GM12878 (cell line): ENCODE measurements around the gene HLX. TPM values are rescaled to one million over a fixed set of nuclear protein-coding genes. Genes with fewer than 3 reads are reported as not detected.

Source experiments
- ATAC-seq: fragments of 200-7000 bp; cut with Tn5 transposase; 3 replicates; pipeline ENCODE4 v1.9.1; 2020; ENCODE audit warnings: mild to moderate bottlenecking, moderate library complexity
- BruUV-seq: library from RNA; stranded (reverse); fragments of 400-500 nt; replicated peaks from 2 replicates; lab custom pipeline; 2021; lab: Mats Ljungman, UMichigan
- CTCF ChIA-PET: fragments of 300-600 bp; sonication (Branson Sonifier 250); formaldehyde crosslinking; extraction: SDS; loops from one replicate; lab custom pipeline; 2021; ENCODE audit warnings: inconsistent platforms; lab: Yijun Ruan, JAX
- POLR2A ChIA-PET: fragments of 350-600 bp; formaldehyde crosslinking; extraction: SDS; loops from one replicate; lab custom pipeline; 2021; ENCODE audit warnings: inconsistent platforms; lab: Charles Lee
- RAD21 ChIA-PET: fragments of 300-600 bp; sonication (Branson Sonifier 250); formaldehyde crosslinking; loops from one replicate; lab custom pipeline; 2023; ENCODE audit warnings: antibody characterized with exemption; ENCODE audit not compliant: unreplicated experiment; lab: Charles Lee
- SMC1A ChIA-PET: fragments of 300-600 bp; sonication (Branson Sonifier 250); formaldehyde crosslinking; loops from one replicate; lab custom pipeline; 2023; ENCODE audit not compliant: unreplicated experiment, uncharacterized antibody; lab: Charles Lee
- DNase-seq: peaks from one replicate; pipeline ENCODE4 v3.0.0-alpha.2; 2011; ENCODE audit warnings: low read depth, low spot score
- FAIRE-seq: peaks from 3 replicates; lab custom pipeline; 2011; peaks lifted over from hg19 to GRCh38; lab: Jason Lieb, UNC
- H2AFZ ChIP-seq: 2 replicates; pipeline ENCODE4 v1.6.0; 2011; ENCODE audit warnings: low read depth, low read length, control low read depth; ENCODE audit not compliant: control insufficient read depth
- H3K27ac ChIP-seq: 2 replicates; pipeline ENCODE4 v1.5.1; 2011; ENCODE audit warnings: control low read depth; ENCODE audit not compliant: control insufficient read depth, insufficient read depth
- H3K27me3 ChIP-seq, 2 experiments: replicated peaks in 1 of 2; 2 replicates each; pipeline versions ENCODE4 v1.6.0 to v1.6.1; 2011; ENCODE audit warnings: low read length in 1 of 2; ENCODE audit not compliant: control insufficient read depth in 2 of 2, insufficient read depth in 2 of 2
- H3K36me3 ChIP-seq, 2 experiments: 2 replicates each; pipeline ENCODE4 v1.5.1; 2011; ENCODE audit warnings: low read length in 1 of 2; ENCODE audit not compliant: control insufficient read depth in 2 of 2, insufficient read depth in 2 of 2
- H3K4me1 ChIP-seq: 2 replicates; pipeline ENCODE4 v1.6.1; 2011; ENCODE audit warnings: mild to moderate bottlenecking, low read length, moderate library complexity, mixed read lengths; ENCODE audit not compliant: control insufficient read depth, insufficient read depth
- H3K4me2 ChIP-seq: 2 replicates; pipeline ENCODE4 v1.6.0; 2011; ENCODE audit warnings: control low read depth; ENCODE audit not compliant: control insufficient read depth, insufficient read depth
- H3K4me3 ChIP-seq: fragments of 200-600 bp; sonication (generic); 2 replicates; pipeline ENCODE4 v1.5.1; 2016
- H3K79me2 ChIP-seq: 2 replicates; pipeline ENCODE4 v1.6.0; 2011; ENCODE audit warnings: low read length; ENCODE audit not compliant: control insufficient read depth, insufficient read depth
- H3K9ac ChIP-seq: 2 replicates; pipeline ENCODE4 v1.8.0; 2011; ENCODE audit warnings: low read length, control low read depth, mixed read lengths; ENCODE audit not compliant: control insufficient read depth, insufficient read depth
- H3K9me3 ChIP-seq: replicated peaks from 3 replicates; pipeline ENCODE4 v1.5.1; 2011; ENCODE audit warnings: mild to moderate bottlenecking, low read length; ENCODE audit not compliant: control insufficient read depth, insufficient read depth
- H4K20me1 ChIP-seq: 2 replicates; pipeline ENCODE4 v1.6.0; 2011; ENCODE audit not compliant: control insufficient read depth, insufficient read depth
- BACH1 ChIP-seq: fragments of 450-650 bp; IDR thresholded peaks from 2 replicates; pipeline ENCODE4 v1.6.1; 2017; ENCODE audit warnings: mild to moderate bottlenecking, borderline replicate concordance
- CHD4 ChIP-seq: fragments of 200-600 bp; sonication (generic); IDR thresholded peaks from 2 replicates; pipeline ENCODE4 v1.6.1; 2016; ENCODE audit warnings: mild to moderate bottlenecking
- EED ChIP-seq: sonication (generic); IDR thresholded peaks from 2 replicates; pipeline ENCODE4 v1.6.1; 2016; ENCODE audit warnings: antibody characterized with exemption, low read depth
- ETV6 ChIP-seq, 2 experiments: fragments of 450-650 bp in 1 of 2; IDR thresholded peaks in 1 of 2; conservative IDR thresholded peaks in 1 of 2; 2 replicates each; pipeline ENCODE4 v1.6.1; 2014; ENCODE audit warnings: antibody characterized with exemption in 1 of 2, borderline replicate concordance in 1 of 2, low read depth in 1 of 2, mild to moderate bottlenecking in 1 of 2, moderate library complexity in 1 of 2
- SRF ChIP-seq, 2 experiments: IDR thresholded peaks; 2 replicates each; pipeline ENCODE4 v1.6.1; 2011; ENCODE audit warnings: low read depth in 2 of 2, low read length in 2 of 2, mild to moderate bottlenecking in 1 of 2, moderate library complexity in 1 of 2
- TAF1 ChIP-seq: IDR thresholded peaks from 2 replicates; pipeline ENCODE4 v1.6.1; 2011; ENCODE audit warnings: mild to moderate bottlenecking, low read depth, low read length, borderline replicate concordance
- TBL1XR1 ChIP-seq: IDR thresholded peaks from 2 replicates; pipeline ENCODE4 v1.6.1; 2012; ENCODE audit warnings: low read depth, low read length, improper control_type of control experiment
- WGBS: methylation state at CpG from one replicate; pipeline ENCODE4 v1.1.6; 2016; ENCODE audit warnings: low lambda C conversion rate; ENCODE audit not compliant: insufficient replicate concordance, insufficient coverage; ENCODE audit errors: missing lambda C conversion rate; 5-methylcytosine and 5-hydroxymethylcytosine counted together
- in situ Hi-C: fragments of 300-500 bp; cut with MboI; formaldehyde crosslinking; loops from 9 replicates; pipeline ENCODE4 v1.14.3; 2018; ENCODE audit warnings: mixed read lengths
- intact Hi-C: fragments of 100-400 bp; cut with micrococcal nuclease; formaldehyde crosslinking; loops from one replicate; pipeline ENCODE4 v1.14.2; 2022; ENCODE audit not compliant: unreplicated experiment
- polyA plus RNA-seq, 11 experiments: library from polyadenylated mRNA; depleted of rRNA in 4 of 11; unstranded in 6 of 11; stranded (reverse) in 5 of 11; fragments of >200 nt; fragmentation: Nextera tagmentation in 4 of 11; fragmentation: Illumina TruSeq in 1 of 11; extraction: Ambion mirVana in 4 of 11; extraction: Trizol in 1 of 11; gene quantifications; 1 replicate in 1 of 11; 2 replicates in 10 of 11; pipeline versions ENCODE4 v1.2.1 to v1.2.3, GENCODE V29; 2011 to 2016; ENCODE audit warnings: inconsistent platforms in 2 of 11, missing spikeins in 2 of 11, low read depth in 1 of 11
- total RNA-seq, 4 experiments: library from RNA; depleted of rRNA in 3 of 4; stranded (reverse); fragments of >200 nt in 3 of 4; fragmentation: Illumina TruSeq in 1 of 4; extraction: Trizol in 1 of 4; gene quantifications; 2 replicates each; pipeline versions ENCODE4 v1.2.1 to v1.2.3, GENCODE V29; 2013 to 2021
- TF ChIP-seq, protein P1 (sequence below): IDR thresholded peaks from 2 replicates; pipeline ENCODE4 v1.6.1; 2012; ENCODE audit warnings: low read depth, low read length, improper control_type of control experiment
- TF ChIP-seq, protein P2 (sequence below): IDR thresholded peaks from 2 replicates; pipeline ENCODE4 v1.6.1; 2011; ENCODE audit warnings: borderline replicate concordance, low read depth, mild to moderate bottlenecking, moderate library complexity, low read length; ENCODE audit not compliant: insufficient read depth, poor library complexity, severe bottlenecking

HLX gene
- total and polyA plus RNA-seq, 10 of the 15 experiments (the other 5 are each of a cell fraction or from before 2014, with no cell fraction given) = 0.11 to 2.3 (median 1.1) TPM

DNA sequence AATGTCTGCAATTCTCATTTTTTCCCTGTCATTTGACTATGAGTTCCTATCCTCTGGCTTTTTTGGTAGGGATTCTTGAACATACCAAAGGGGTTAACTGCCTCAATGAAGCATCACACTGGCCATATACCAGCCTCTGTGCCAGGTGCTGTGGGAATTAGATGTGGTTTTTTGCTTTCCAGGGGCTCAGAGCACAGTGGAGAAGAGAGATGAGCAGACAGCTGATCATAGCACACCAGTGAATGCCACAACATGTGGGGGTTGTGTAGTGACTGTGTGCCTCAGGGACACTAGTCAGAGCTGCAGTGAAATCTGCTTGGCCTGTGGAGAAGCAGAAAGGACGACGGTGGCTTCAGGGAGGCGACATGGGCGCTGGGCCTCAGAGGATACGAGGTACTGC, 30.8 kb downstream of the HLX start:
- in situ Hi-C loops = no loop called here
- no peaks in the 10 kb centered on the region; a peak in 2 of 4 replicates for H3K27me3 ChIP-seq

DNA sequence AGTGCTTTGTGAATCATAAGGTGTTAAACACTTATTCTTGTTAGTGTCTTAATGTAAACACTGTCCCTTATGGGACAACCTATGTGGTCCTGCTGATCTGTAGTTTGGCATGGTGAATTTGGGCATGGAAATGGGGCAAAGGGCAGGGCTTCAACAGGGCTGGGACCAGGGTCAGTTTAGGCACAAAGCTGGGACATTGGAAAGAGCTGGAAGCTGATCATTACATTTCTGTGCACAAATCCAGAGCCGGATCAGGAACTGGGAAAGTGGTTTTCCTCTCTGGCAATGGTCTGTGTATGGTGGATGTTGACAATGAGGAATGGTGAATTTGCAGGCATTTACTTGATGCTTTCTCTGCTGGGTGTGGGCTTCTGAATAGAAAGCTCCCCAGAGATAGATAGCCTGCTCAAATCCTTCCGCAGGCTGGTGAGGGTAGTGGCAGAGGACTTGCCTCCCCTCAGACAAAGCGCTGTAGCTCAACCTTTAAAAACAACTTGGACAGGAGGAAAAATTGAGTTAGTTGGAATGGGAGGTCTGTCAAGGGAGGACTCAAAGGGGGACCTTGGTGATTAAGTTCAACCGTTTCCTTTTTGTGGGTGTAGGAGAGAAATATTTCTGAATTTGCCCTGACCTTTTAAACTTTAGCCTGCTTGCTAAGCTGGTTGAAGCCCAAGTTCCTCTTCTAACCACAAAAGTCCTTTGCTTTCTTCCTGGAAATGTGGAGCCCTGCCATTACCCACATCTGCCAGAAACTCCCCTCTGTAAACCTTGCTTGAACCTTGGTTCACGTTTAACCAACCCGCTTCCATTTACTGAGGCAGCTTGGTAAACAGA, 35.3 kb downstream of the HLX start:
- no peaks in the 10 kb centered on the region for H3K79me2 ChIP-seq
- in situ Hi-C loops = no loop called here
- SMC1A ChIA-PET = interaction anchor here (1.0 kb wide), 1 partner anchor 288 kb away, joined by 3 read pairs; no protein-coding TSS in a partner anchor
- WGBS = 18% methylated on average over 6 of the region's 6 CpGs
- H4K20me1 ChIP-seq = no peaks in the 10 kb centered on the region
- RAD21 ChIA-PET = interaction anchor here (0.8 kb wide), 1 partner anchor 289 kb away, joined by 3 read pairs; no protein-coding TSS in a partner anchor
- FAIRE-seq = no peak
- no peak overlapping the region for H3K27ac ChIP-seq
- no TSS peak for BruUV-seq
- H3K9me3 ChIP-seq = no peaks in the 10 kb centered on the region
- no peaks in the 10 kb centered on the region for H3K36me3 ChIP-seq
- intact Hi-C loops = no loop called here
- CTCF ChIA-PET = interaction anchor here (0.7 to 2.2 kb wide), 2 partner anchors 155 to 289 kb away, joined by 3 to 9 read pairs; no protein-coding TSS in a partner anchor
- DNase-seq = no peak
- POLR2A ChIA-PET = no interaction called here
- H3K27me3 ChIP-seq = peaks cover 0 to 3% of the 10 kb centered on the region in 2 experiments; a peak in 3 of 4 replicates
- TF ChIP-seq, protein P1, sequence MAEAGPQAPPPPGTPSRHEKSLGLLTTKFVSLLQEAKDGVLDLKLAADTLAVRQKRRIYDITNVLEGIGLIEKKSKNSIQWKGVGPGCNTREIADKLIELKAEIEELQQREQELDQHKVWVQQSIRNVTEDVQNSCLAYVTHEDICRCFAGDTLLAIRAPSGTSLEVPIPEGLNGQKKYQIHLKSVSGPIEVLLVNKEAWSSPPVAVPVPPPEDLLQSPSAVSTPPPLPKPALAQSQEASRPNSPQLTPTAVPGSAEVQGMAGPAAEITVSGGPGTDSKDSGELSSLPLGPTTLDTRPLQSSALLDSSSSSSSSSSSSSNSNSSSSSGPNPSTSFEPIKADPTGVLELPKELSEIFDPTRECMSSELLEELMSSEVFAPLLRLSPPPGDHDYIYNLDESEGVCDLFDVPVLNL = no peak
- TF ChIP-seq EED (no peak), TBL1XR1 (no peak), SRF (IDR thresholded peaks at IDR 0.05; ENCODE audit: low read depth in 2 of 2, low read length in 2 of 2) (no peak), TAF1 (no peak), BACH1 (no peak)
- TF ChIP-seq, protein P2, sequence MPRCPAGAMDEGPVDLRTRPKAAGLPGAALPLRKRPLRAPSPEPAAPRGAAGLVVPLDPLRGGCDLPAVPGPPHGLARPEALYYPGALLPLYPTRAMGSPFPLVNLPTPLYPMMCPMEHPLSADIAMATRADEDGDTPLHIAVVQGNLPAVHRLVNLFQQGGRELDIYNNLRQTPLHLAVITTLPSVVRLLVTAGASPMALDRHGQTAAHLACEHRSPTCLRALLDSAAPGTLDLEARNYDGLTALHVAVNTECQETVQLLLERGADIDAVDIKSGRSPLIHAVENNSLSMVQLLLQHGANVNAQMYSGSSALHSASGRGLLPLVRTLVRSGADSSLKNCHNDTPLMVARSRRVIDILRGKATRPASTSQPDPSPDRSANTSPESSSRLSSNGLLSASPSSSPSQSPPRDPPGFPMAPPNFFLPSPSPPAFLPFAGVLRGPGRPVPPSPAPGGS = no peak
- no peak overlapping the region for H3K4me2 ChIP-seq
- H2AFZ ChIP-seq = no peak overlapping the region
- ATAC-seq = no peak
- no peak overlapping the region for H3K9ac ChIP-seq
- H3K4me3 ChIP-seq = no peak overlapping the region
- H3K4me1 ChIP-seq = no peaks in the 10 kb centered on the region

More for the DNA sequence above, 30.8 kb downstream of the HLX start:
- TF ChIP-seq CHD4 (no peak), ETV6 (conservative IDR thresholded peaks at IDR 0.05 in 1 of 2, IDR thresholded peaks at IDR 0.05 in 1 of 2; ENCODE audit: borderline replicate concordance in 1 of 2, low read depth in 1 of 2) (no peak)
- Histone ChIP-seq H3K36me3 (no peaks in the 10 kb centered on the region), H3K4me3 (no peak overlapping the region), H3K9ac (no peak overlapping the region), H3K4me2 (no peak overlapping the region), H3K9me3 (no peaks in the 10 kb centered on the region), H3K27ac (no peak overlapping the region), H4K20me1 (no peaks in the 10 kb centered on the region), H2AFZ (no peak overlapping the region), H3K4me1 (no peaks in the 10 kb centered on the region), H3K79me2 (no peaks in the 10 kb centered on the region)
- FAIRE-seq (no peak), ATAC-seq (no peak), DNase-seq (no peak)
- intact Hi-C loops = no loop called here
- ChIA-PET POLR2A (no interaction called here), RAD21 (interaction anchor here (1.5 to 3.4 kb wide), 2 partner anchors 161 to 293 kb away, joined by 5 to 48 read pairs; no protein-coding TSS in a partner anchor), CTCF (interaction anchor here (0.6 to 7.2 kb wide), 10 partner anchors 32 to 1411 kb away, joined by 3 to 150 read pairs (median 3); no protein-coding TSS in a partner anchor), SMC1A (interaction anchor here (0.8 to 8.0 kb wide), 6 partner anchors 9 to 525 kb away, joined by 3 to 99 read pairs (median 4); no protein-coding TSS in a partner anchor)
- no TSS peak for BruUV-seq
- WGBS = 28% methylated on average over 5 of the region's 5 CpGs
